A673 (cell line): ENCODE results near the gene RERE. TPM values are rescaled to one million over a fixed set of nuclear protein-coding genes. Genes with fewer than 3 reads are reported as not detected.

Source experiments
- BruUV-seq: library from RNA; stranded (reverse); fragments of 400-500 nt; replicated peaks from 2 replicates; lab custom pipeline; 2021; lab: Mats Ljungman, UMichigan
- CTCF ChIA-PET: fragments of 300-600 bp; sonication (Branson Sonifier 250); formaldehyde crosslinking; loops from one replicate; lab custom pipeline; 2022; ENCODE audit warnings: antibody characterized with exemption; lab: Charles Lee
- POLR2A ChIA-PET: fragments of 300-600 bp; sonication (Branson Sonifier 250); formaldehyde crosslinking; loops from one replicate; lab custom pipeline; 2022; ENCODE audit warnings: antibody characterized with exemption; ENCODE audit not compliant: low non-redundant PET; lab: Charles Lee
- DNase-seq: peaks from one replicate; pipeline ENCODE4 v3.0.0-alpha.2; 2015; ENCODE audit warnings: low spot score
- H3K27ac ChIP-seq: fragments of 200-600 bp; sonication (generic); 2 replicates; pipeline ENCODE4 v1.5.1; 2016; ENCODE audit warnings: mixed run types, low read depth, mild to moderate bottlenecking, mixed read lengths, antibody characterized with exemption, low read length; ENCODE audit not compliant: poor library complexity, severe bottlenecking
- H3K27me3 ChIP-seq: fragments of 200-600 bp; sonication (generic); replicated peaks from 2 replicates; pipeline ENCODE4 v1.6.1; 2017; ENCODE audit warnings: mixed run types, low read depth, mild to moderate bottlenecking, mixed read lengths, antibody characterized with exemption, low read length; ENCODE audit not compliant: insufficient read depth, poor library complexity
- H3K36me3 ChIP-seq: fragments of 200-600 bp; sonication (generic); 2 replicates; pipeline ENCODE4 v1.6.1; 2016; ENCODE audit warnings: mixed run types, mild to moderate bottlenecking, mixed read lengths, antibody characterized with exemption, low read length; ENCODE audit not compliant: insufficient read depth, poor library complexity, severe bottlenecking
- H3K4me1 ChIP-seq: fragments of 200-600 bp; sonication (generic); 2 replicates; pipeline ENCODE4 v1.6.1; 2017; ENCODE audit warnings: mixed run types, mild to moderate bottlenecking, mixed read lengths, antibody characterized with exemption, low read length; ENCODE audit not compliant: insufficient read depth, poor library complexity, severe bottlenecking
- H3K4me3 ChIP-seq: fragments of 200-600 bp; sonication (generic); 2 replicates; pipeline ENCODE4 v1.5.1; 2016; ENCODE audit warnings: low read depth, mixed run types, mild to moderate bottlenecking, mixed read lengths, low read length; ENCODE audit not compliant: poor library complexity, severe bottlenecking
- H3K9me3 ChIP-seq: fragments of 200-600 bp; sonication (generic); 2 replicates; pipeline ENCODE4 v1.6.1; 2016; ENCODE audit warnings: mixed run types, low read depth, mild to moderate bottlenecking, mixed read lengths, antibody characterized with exemption, low read length; ENCODE audit not compliant: poor library complexity, severe bottlenecking
- EZH2 ChIP-seq: fragments of 200-600 bp; sonication (generic); IDR thresholded peaks from 2 replicates; pipeline ENCODE4 v1.6.1; 2017; ENCODE audit warnings: borderline replicate concordance, low read depth, mild to moderate bottlenecking, mixed read lengths, antibody characterized with exemption, low read length; ENCODE audit not compliant: poor library complexity, severe bottlenecking
- intact Hi-C: fragments of 100-400 bp; cut with micrococcal nuclease; formaldehyde crosslinking; loops from one replicate; pipeline ENCODE4 v1.10.0; 2022; ENCODE audit not compliant: unreplicated experiment
- total RNA-seq: library from RNA; stranded (reverse); gene quantifications from 2 replicates; pipeline ENCODE4 v1.2.3, GENCODE V29; 2021
- TF ChIP-seq, protein P1 (sequence below): fragments of 300-800, 200-600 bp; sonication (generic); conservative IDR thresholded peaks from 2 replicates; pipeline ENCODE4 v1.5.1; 2017; ENCODE audit warnings: low read depth, mild to moderate bottlenecking, antibody characterized with exemption, low read length, moderate library complexity, mixed read lengths

The RERE gene
- total RNA-seq, 1 experiment from 2014 or later: 188 TPM

DNA sequence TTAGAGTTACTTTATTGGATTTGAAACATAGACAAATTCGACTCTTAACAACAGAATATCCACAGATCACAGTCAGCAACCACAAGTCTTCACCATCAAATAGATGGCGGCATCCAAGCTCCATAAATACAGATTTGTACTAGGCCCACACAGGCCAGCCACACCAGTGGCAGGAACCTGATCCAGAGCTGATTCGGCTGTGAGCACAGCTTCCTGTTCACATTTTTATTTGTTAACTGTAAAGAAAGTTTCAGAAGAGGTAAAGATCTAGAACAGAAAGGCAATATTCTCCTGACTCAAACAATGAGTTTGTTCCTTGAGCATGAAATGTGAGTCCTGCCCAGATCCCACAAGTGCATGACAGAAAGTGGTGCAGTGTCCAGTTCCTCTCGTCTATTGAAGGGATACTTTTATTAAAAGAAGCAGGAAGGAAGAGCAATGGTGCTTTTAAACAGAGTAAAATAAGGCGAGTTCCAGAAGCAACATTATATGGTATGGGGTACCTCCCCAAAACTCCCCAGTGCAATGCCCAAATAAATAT lies 293.7 kb downstream of the RERE start:
- TF ChIP-seq EZH2: no peak
- TF ChIP-seq, protein P1, sequence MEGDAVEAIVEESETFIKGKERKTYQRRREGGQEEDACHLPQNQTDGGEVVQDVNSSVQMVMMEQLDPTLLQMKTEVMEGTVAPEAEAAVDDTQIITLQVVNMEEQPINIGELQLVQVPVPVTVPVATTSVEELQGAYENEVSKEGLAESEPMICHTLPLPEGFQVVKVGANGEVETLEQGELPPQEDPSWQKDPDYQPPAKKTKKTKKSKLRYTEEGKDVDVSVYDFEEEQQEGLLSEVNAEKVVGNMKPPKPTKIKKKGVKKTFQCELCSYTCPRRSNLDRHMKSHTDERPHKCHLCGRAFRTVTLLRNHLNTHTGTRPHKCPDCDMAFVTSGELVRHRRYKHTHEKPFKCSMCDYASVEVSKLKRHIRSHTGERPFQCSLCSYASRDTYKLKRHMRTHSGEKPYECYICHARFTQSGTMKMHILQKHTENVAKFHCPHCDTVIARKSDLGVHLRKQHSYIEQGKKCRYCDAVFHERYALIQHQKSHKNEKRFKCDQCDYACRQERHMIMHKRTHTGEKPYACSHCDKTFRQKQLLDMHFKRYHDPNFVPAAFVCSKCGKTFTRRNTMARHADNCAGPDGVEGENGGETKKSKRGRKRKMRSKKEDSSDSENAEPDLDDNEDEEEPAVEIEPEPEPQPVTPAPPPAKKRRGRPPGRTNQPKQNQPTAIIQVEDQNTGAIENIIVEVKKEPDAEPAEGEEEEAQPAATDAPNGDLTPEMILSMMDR: no peak
- no peak for DNase-seq
- H3K9me3 ChIP-seq: no peaks in the 10 kb centered on the region
- no peaks in the 10 kb centered on the region for H3K27me3 ChIP-seq
- H3K27ac ChIP-seq: peak overlapping the region; percentile 41
- intact Hi-C loops: no loop called here
- H3K4me3 ChIP-seq: no peak overlapping the region
- ChIA-PET POLR2A (no interaction called here), CTCF (no interaction called here)
- peaks cover 7% of the 10 kb centered on the region for H3K36me3 ChIP-seq
- H3K4me1 ChIP-seq: peaks cover 40% of the 10 kb centered on the region
- BruUV-seq: no TSS peak

DNA sequence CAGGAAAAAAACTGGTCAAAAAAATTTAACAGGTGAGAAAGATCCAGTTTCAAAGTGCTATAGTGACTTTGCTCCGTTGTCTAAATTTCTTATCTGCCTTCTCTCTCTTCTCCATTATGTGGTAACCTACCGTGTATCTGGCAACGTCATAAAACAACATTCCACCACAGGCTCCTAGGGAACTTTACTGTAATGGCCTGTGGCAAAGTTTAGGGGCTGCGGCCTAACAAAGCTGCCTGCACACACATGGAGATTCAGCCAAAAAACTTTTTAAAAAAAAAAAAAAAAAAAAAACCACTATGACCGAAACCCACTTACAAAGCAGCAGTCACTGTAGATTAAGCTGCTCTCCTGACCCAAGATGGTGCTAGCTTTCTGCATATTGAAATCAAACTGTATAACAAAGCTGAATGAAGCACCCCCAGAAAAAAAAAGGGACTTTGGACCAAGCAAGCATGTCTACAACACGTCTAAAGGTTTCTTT lies 296.9 kb downstream of the RERE start:
- TF ChIP-seq EZH2: no peak
- TF ChIP-seq, protein P1: no peak
- intact Hi-C loops: no loop called here
- Histone ChIP-seq H3K4me1 (peaks cover 46% of the 10 kb centered on the region), H3K4me3 (no peak overlapping the region), H3K27ac (no peak overlapping the region), H3K9me3 (no peaks in the 10 kb centered on the region), H3K36me3 (peaks cover 7% of the 10 kb centered on the region), H3K27me3 (no peaks in the 10 kb centered on the region)
- no peak for DNase-seq
- BruUV-seq: no TSS peak
- CTCF ChIA-PET: no interaction called here
- POLR2A ChIA-PET: interaction anchor here (0.6 kb wide), 1 partner anchor 28 kb away, joined by 11 read pairs; no protein-coding TSS in a partner anchor

DNA sequence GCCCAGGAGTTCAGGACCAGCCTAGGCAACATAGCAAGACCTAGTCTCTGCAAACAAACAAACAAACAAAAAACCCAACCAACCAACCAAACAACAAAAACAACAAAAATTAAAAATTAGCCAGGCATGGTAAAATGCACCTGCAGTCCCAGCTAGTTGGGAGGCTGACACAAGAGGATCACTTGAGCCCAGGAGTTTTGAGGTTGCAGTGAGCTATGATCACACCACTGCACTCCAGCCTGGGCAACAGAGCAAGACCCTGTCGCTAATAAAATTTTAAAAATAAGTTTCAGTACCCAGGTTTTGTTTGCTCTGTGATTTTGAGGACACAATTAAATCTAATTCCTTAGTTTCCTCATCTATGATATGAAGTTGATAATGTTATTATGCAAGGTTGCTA lies 298.3 kb downstream of the RERE start:
- no peak overlapping the region for H3K4me3 ChIP-seq
- H3K27me3 ChIP-seq: no peaks in the 10 kb centered on the region
- DNase-seq: no peak
- intact Hi-C loops: no loop called here
- H3K36me3 ChIP-seq: peaks cover 4% of the 10 kb centered on the region
- H3K4me1 ChIP-seq: peaks cover 36% of the 10 kb centered on the region
- no peaks in the 10 kb centered on the region for H3K9me3 ChIP-seq
- BruUV-seq: no TSS peak
- peak overlapping the region; percentile 70 for H3K27ac ChIP-seq
- ChIA-PET POLR2A (no interaction called here), CTCF (no interaction called here)
- TF ChIP-seq EZH2: no peak
- TF ChIP-seq, protein P1: no peak
